Activated gamma-delta T cell (primary cell): ENCODE data around the gene CUL2.
"Not testable (repeated sequence)": the region's sequence is repeated elsewhere in the genome, so short reads cannot be mapped to it uniquely, and the experiment has no call there.

Experiments used
- DNase-seq: peaks from one replicate; lab custom pipeline; 2025; lab: John Stamatoyannopoulos, UW

Gene CUL2

DNA sequence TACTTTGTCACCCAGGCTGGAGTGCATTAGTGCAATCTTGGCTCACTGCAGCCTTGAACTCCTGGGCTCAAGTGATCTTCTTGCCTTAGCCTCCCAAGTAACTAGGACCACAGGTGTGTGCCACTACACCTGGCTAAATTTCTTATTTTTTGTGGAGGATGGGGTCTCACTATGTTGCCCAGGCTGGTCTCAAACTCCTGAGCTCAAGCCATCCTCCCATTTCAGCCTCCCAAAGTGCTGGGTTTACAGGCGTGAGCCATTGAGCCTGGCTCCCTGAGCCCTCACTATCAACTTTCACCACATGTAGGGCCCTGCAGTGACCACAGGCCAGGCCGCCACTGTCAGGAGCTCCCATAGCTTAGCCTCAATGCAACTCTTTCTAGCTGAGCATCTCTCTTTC is 110.2 kb downstream of the CUL2 start:
- DNase-seq = no peak

DNA sequence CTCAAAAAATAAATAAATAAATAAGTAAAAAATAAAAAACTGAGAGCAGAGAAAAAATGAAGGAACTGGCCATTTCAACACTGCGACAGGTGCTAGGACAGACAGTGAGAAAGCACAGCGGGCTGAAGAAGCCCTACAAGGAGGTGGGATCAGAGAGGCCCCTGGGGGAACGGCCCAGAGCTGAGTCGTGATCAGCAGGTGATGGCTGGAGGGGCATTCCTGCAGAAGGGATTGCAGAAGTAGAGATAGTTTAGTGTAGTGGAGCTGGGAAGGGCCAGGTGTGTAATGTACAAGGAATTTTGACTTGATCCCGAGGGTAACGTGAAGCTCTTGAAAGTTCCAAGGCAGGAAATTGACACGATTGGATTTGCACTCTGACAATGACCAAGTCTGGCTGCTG is 112.1 kb downstream of the CUL2 start:
- no peak for DNase-seq

DNA sequence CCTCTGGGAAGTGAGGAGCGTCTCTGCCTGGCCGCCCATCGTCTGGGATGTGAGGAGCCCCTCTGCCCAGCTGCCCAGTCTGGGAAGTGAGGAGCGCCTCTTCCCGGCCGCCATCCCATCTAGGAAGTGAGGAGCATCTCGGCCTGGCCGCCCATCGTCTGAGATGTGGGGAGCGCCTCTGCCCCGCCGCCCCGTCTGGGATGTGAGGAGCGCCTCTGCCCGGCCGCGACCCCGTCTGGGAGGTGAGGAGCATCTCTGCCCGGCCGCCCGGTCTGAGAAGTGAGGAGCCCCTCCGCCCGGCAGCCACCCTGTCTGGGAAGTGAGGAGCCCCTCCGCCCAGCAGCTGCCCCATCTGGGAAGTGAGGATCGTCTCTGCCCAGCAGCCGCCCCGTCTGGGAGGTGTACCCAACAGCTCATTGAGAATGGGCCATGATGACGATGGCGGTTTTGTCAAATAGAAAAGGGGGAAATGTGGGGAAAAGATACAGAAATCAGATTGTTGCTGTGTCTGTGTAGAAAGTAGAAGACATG is 113.7 kb downstream of the CUL2 start:
- DNase-seq = peak; percentile 7

DNA sequence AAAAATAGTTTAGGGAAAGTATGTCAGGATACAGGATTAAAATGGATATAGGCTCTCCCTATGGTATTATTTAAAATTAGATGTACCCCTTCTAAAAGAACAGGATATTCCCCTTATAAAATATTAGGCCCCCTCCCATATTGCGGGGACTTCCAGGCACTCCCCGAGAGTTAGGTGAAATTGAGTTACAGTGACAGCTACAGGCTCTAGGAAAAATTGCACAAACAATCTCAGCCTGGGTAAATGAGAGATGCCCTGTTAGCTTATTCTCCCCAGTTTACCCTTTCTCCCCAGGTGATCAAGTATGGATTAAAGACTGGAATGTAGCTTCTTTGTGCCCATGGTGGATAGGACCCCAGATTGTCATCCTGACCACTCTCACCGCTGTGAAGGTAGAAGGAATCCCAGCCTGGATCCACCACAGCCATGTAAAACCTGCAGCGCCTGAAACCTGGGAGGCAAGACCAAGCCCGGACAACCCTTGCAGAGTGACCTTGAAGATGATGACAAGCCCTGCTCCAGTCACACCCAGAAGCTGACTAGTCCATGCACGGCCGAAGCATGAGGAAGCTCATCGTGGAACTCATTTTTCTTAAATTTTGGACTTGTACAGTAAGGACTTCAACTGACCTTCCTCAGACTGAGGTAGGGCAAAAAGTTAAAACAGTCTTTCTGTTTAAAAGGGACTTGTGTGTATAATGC is 115.6 kb downstream of the CUL2 start:
- not testable (repeated sequence) for DNase-seq

DNA sequence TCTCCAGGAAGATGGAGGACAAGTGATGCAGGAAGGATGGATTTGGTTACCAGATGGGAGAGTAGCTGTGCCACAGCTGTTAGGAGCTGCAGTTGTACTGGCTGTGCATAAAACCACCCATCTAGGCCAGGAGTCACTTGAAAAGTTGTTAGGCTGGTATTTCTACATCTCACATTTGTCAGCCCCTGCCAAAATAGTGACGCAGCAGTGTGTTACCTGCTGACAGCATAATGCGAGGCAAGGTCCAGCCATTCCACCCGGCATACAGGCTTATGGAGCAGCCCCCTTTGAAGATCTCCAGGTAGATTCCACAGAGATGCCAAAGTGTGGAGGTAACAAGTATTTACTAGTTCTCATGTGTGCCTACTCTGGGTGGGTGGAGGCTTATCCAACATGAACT is 116.4 kb downstream of the CUL2 start:
- not testable (repeated sequence) for DNase-seq

DNA sequence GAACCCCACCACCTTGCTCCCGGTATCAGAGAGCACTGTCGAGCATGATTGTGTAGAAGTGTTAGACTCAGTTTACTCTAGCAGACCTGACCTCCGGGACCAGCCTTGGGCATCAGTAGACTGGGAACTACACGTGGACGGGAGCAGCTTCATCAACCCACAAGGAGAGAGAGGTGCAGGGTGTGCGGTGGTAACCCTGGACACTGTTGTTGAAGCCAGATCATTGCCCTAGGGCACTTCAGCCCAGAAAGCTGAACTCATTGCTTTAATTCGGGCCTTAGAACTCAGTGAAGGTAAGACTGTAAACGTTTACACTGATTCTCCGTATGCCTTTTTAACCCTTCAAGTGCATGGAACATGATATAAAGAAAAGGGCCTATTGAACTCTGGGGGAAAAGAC is 117.0 kb downstream of the CUL2 start:
- not testable (repeated sequence) for DNase-seq

DNA sequence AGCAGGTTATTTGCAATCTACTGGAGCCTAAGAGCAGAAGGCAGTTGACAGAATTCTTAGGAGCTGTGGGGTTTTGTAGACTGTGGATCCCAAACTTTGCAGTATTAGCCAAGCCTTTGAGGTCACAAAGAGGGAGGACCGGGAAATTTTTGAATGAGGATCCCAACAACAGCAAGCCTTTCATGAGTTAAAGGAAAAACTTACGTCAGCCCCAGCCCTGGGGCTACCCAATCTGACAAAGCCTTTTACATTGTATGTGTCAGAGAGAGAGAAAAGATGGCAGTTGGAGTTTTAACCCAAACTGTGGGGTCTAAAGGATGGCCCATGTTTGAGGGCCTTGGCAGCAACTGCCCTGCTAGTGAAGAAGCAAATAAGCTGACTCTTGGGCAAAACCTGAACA is 117.5 kb downstream of the CUL2 start:
- not testable (repeated sequence) for DNase-seq

DNA sequence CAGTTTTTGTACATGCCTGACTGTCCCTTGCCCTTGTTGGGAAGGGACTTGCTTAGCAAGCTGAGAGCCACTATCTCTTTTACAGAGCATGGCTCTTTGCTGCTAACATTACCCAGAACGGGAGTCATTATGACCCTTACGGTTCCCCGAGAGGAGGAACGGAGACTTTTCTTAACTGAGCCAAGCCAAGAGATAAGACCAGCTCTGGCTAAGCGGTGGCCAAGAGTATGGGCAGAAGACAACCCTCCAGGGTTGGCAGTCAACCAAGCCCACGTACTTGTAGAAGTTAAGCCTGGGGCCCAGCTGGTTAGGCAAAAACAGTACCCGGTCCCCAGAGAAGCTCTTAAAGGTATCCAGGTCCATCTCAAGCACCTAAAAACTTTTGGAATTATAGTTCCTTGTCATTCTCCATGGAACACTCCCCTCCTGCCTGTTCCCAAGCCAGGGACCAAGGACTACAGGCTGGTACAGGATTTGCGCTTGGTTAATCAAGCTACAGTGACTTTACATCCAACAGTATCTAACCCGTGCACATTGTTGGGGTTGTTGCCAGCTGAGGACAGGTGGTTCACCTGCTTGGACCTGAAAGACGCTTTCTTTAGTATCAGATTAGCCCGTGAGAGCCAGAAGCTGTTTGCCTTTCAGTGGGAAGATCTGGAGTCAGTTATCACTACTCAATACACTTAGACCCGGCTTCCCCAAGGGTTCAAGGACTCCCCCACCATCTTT is 118.4 kb downstream of the CUL2 start:
- DNase-seq = not testable (repeated sequence)

DNA sequence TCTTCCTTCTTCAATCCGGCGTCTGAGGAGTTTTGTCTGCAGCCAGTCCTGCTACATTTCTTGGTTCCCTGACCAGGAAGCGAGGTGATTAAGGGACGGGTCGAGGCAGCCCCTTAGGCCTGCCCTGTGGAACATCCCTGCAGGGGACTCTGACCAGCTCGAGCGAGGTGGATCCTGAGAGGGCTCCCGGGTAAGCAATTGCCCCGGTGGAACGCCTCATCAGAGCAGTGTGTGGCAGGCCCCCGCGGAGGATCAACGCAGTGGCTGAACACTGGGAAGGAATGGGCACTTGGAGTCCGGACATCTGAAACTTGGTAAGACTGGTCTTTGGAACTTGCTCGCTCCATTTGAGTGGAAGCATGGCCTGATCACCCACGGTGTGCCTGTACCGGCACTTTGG is 121.0 kb downstream of the CUL2 start:
- no peak for DNase-seq

DNA sequence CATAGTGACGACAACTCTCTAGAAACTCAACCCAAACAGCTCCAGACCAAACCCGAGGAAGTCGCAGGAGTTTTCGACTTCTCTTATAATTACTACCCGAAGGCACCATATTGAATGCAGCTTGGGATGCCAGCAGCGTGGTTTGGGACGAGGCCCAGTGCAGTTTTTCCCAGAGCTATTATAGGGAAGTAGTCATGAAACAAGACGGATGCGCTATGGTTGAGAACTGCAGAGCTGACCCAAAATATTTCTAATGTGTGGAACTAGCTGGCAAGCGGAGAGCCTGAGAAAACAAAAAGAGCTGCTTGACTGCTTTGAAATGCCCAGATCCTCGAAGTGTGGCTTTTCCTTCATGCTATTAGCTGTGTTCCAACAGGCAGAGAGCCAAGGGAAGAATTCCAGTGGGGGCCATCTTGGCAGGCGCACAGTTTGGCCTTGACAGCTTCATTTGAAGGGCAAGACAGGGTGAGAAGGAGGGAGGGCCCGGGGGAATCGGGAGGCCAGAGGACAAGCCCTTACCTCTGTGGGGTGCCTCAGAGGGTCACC is 122.7 kb downstream of the CUL2 start:
- DNase-seq = no peak

DNA sequence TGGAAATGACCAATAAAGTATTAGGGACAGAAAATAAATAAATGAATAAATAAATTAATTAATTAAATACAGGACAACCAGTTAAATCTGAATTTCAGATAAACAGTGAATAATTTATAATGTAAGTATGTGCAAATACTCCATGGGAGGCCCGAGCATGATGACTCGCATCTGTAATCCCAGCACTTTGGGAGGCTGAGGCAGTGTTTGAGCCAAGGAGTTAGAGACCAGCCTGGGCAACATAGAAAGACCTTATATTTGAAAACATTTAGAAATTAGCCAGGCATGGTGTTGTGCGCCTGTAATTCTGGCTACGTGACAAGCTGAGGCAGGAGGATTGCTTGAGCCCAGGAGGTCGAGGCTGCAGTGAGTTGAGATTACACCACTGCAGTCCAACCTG is 123.7 kb downstream of the CUL2 start:
- DNase-seq = no peak

DNA sequence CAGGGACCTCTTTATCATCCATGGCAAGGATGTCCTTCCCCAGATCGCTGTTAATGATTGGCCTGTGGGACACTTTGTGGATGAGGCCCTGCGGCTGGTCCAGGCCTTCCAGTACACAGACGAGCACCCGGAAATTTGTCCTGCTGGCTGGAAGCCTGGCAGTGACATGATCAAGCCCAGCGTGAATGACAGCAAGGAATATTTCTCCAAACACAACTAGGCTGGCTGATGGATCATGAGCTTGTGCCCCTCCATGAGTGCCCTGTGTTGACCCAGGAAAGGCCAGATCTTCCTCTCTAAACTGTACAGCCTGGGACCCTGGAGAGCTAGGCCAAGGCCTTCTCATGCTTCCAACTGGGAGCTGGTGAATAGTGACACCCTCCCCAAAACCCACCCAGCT is 124.1 kb downstream of the CUL2 start:
- no peak for DNase-seq

DNA sequence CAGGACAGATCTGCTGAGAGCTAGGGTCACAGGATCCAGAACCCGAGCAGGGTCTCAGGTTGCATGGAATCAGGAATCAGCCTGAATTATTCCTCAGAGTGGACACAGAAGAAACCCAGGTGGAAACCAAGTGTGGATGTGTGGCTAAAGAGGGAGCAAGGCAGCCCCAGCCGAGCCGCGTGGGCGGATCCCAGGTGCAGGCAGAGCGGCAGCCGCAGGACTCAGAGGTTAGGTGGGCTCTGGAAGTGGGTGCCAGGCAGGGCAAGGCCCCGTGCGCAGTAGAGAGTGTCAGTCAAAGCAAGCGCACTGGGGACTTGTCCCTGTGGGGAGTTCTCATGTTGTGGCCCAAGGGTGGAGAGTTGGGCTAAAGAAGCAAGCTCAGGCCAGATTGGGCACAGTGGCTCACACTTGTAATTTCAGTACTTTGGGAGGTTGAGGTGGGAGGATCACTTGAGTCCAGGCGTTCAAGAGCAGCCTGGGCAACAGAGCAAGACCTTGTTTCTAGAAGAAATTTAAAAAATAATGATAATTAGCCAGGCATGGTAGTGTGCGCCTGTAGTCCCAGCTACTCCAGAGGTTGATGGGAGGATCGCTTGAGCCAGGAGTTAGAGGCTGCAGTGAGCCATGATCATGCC is 125.9 kb downstream of the CUL2 start:
- DNase-seq = peak; percentile 9

DNA sequence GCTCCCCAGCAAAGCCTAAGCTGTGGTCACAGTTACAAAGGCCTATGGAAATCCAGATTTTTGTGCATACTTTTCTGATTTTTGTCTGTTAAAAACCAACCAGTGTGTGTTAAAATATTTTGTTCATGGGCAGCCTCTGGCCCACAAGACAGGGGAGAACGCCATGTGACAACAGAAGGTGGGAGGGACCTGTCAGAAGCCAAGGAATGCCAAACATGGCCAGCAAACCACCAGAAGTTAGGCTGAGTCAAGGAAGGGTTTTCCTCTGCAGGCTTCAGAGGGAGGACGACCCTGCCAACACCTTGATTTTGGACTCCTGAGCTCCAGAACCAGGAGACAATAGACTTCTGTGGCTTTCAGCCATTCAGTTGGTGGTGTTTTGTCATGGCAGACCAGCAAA is 127.3 kb downstream of the CUL2 start:
- DNase-seq = no peak

DNA sequence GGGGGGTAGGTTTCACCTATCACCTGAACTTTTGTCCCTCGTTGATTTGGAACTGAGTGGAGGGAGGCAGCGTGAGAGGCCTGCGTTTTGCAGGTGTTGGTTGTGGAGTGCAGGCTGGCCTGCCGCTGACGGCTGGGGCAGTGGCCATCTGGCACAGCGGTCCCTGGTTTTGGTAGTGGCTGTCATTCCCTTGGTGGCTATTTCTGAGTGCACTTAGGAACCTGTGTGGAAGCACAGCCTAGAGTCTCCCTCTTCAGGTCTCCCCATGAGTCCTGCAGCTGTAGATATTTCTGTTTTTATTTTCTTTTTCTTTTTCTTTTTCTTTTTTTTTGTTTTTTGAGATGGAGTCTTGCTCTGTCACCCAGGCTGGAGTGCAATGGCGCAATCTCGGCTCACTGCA is 129.2 kb downstream of the CUL2 start:
- no peak for DNase-seq

DNA sequence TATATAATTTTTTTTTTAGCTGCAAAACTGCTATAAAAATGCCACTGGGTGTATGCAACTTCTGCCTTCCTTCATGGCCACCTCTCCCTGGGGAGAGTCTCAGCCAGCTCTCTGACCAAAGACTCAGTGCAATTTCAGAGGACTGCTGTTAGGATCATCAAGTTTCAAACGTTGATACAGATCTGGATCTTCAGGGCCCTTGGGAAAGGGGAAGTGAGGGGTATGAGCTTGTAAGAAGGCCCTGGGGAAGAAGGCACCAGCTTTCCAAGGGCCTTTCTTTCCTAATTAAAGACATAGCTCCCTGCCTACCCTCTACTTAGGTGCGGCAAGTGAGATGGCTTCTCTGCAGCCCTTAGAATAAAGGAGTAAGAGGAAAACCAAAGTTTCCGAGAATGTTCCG is 130.4 kb downstream of the CUL2 start:
- no peak for DNase-seq

DNA sequence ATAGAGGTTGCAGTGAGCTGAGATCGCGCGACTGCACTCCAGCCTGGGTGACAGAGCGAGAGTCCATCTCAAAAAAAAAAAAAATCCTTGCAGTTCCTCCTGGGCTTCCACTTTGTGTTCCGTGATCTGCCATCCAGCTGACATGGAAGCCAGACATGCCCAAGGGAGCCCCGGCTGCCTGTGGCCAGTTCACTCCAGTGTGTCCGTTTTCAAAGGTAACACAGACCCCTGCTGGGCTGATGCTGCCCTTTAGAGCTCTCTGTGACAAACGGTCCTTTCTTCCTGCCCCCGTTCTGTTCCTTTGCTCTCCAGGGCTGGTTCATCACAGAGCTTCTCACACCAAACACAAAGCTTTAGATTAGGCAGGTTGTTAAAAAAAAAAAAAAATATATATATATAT is 130.8 kb downstream of the CUL2 start:
- DNase-seq = no peak
